Measurements from ENCODE around the gene ADNP2.

DNA sequence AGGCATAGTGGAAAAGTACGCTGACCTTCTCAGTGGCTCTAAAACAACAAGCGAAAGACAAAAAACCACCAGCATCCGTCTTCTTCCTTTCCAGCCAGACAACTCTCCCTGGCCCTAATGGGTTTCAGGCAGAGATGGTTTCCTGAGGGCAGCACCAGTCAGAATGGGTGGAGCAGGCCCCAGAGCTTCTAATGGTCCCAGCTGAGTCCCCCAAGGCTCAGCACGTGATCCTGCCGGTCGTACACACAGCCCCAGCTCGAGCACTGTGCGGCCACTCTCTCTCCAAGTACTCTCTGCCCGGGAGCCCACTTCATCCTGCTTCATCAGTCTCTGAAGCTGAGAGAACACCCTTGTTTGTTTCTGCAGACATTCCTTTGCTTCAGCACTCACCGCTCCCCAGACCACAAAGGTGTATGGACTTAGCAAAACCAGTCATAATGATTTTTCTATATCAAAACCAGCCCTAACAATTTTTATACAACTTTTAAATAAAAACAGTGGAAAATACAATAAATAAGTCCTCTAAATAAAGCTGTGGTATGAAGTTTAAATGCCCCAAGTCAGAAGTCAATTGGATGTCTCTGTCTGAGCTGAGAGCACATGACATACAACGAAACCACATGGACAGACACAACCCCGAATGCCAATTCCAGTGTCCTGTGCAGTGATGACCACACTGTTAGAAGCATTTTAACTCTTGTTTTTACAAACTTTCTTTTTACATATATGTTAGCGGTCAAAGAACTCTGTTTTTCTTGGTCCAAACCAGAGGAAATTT, 74.4 kb downstream of the ADNP2 start:
- TF ChIP-seq, protein P1, sequence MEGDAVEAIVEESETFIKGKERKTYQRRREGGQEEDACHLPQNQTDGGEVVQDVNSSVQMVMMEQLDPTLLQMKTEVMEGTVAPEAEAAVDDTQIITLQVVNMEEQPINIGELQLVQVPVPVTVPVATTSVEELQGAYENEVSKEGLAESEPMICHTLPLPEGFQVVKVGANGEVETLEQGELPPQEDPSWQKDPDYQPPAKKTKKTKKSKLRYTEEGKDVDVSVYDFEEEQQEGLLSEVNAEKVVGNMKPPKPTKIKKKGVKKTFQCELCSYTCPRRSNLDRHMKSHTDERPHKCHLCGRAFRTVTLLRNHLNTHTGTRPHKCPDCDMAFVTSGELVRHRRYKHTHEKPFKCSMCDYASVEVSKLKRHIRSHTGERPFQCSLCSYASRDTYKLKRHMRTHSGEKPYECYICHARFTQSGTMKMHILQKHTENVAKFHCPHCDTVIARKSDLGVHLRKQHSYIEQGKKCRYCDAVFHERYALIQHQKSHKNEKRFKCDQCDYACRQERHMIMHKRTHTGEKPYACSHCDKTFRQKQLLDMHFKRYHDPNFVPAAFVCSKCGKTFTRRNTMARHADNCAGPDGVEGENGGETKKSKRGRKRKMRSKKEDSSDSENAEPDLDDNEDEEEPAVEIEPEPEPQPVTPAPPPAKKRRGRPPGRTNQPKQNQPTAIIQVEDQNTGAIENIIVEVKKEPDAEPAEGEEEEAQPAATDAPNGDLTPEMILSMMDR (IDR thresholded peaks at IDR 0.05), result no peak
- TF ChIP-seq POLR2AphosphoS5 (IDR thresholded peaks at IDR 0.05) (no peak), POLR2A (IDR thresholded peaks at IDR 0.05) (no peak)

All from gastroesophageal sphincter (tissue), 3 donors.